Activated CD4-positive, CD25-positive, alpha-beta regulatory T cell treated with anti-CD3 and anti-CD28 coated beads, Interleukin-2, amount 50 U/mL, for 72 hours (primary cell): ENCODE measurements around the gene XYLT2.
"Not testable (repeated sequence)": the region's sequence is repeated elsewhere in the genome, so short reads cannot be mapped to it uniquely, and the experiment has no call there.

Source experiments
- DNase-seq: peaks from one replicate; pipeline ENCODE4 v3.0.0; 2021

The XYLT2 gene

GRCh38 chr17:50397111-50397918, 51.4 kb downstream of the XYLT2 start, which contains the start of gene LRRC59:
TSS of gene LRRC59 (minus strand) at chr17:50397523. CDS start at chr17:50397317, 206 bp downstream.
- DNase-seq = peak; percentile 97

GRCh38 chr17:50397919-50398285, 52.0 kb downstream of the XYLT2 start:
- DNase-seq = no peak

- DNase-seq = not testable (repeated sequence)
Observed at GRCh38 chr17:50398672-50399071, 52.7 kb downstream of the XYLT2 start.

GRCh38 chr17:50399591-50399990, 53.7 kb downstream of the XYLT2 start:
- DNase-seq = not testable (repeated sequence)

GRCh38 chr17:50405351-50405750, 59.4 kb downstream of the XYLT2 start:
- not testable (repeated sequence) for DNase-seq

DNA sequence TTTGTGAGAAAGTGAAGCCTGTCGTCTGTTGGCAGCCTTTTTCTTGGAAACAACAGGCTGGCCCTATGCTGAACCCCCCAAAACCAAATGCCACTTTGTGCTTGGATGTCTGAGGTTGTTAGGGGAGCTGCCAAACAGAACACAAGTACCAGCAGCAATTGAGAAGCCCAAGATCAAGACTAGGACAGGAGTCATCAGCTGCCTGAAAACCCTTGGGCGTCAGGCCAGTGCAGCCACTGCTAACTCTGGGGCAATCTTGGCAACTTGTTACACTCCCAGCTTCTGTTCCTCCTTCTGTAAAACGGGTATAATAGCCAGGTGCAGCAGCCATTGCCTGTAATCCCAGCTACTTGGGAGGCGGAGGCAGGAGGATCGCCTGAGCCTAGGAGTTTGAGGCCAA, 60.7 kb downstream of the XYLT2 start:
- DNase-seq = no peak

GRCh38 chr17:50407921-50408320, 62.0 kb downstream of the XYLT2 start:
- DNase-seq = no peak
